NCI-H2107 treated with DMSO at 0.1 percent for 48 hours (cell line): Measurements from ENCODE around the gene RHEX.
"Not testable (repeated sequence)": the region's sequence is repeated elsewhere in the genome, so short reads cannot be mapped to it uniquely, and the experiment has no call there.

Experiments
- DNase-seq: peaks from one replicate; lab custom pipeline; 2025; ENCODE audit not compliant: unreplicated experiment; lab: John Stamatoyannopoulos, UW

The RHEX gene, protein sequence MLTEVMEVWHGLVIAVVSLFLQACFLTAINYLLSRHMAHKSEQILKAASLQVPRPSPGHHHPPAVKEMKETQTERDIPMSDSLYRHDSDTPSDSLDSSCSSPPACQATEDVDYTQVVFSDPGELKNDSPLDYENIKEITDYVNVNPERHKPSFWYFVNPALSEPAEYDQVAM

GRCh38 chr1:206052919-206053610 lies at the start of gene RHEX:
Gene RHEX, plus strand, starts transcription at chr1:206053173. Its CDS starts 44,656 bp downstream, at chr1:206097829.
- not testable (repeated sequence) for DNase-seq

DNA sequence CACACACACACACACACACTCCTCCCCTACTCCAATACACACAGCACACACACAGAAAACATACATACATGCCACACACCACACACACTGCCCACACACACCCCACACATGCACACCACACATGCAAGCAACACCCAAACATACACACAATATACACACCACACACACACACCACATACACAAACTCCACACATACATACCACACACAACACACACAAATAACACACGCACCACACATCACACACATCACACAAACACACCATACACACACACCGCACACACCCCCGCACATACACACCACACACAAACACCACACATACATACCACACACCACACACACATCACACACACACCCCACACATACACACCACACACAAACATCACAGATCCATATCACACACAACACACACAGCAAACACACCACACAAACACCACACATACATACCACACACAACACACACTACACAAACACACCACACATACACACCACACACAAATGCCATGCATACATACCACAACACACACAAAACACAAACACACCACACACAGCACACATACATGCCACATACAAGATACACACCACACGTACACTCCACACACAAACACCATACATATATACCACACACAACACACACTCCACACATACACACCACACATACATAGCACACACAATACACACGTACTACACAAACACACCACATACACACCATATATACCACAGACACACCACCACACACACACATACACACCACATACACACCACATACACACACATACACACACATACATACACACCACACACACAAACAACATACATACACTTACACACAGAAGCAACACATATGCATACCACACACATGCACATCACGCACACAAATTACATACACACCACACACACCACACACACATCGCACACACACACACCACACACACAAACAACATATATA lies 48.8 kb upstream of the RHEX start:
- no peak for DNase-seq

- DNase-seq = no peak
Observed at GRCh38 chr1:206004826-206005225, 48.1 kb upstream of the RHEX start.

GRCh38 chr1:206005234-206005633 lies 47.7 kb upstream of the RHEX start:
- DNase-seq = no peak

GRCh38 chr1:206005778-206006180 lies 47.2 kb upstream of the RHEX start:
- no peak for DNase-seq

DNA sequence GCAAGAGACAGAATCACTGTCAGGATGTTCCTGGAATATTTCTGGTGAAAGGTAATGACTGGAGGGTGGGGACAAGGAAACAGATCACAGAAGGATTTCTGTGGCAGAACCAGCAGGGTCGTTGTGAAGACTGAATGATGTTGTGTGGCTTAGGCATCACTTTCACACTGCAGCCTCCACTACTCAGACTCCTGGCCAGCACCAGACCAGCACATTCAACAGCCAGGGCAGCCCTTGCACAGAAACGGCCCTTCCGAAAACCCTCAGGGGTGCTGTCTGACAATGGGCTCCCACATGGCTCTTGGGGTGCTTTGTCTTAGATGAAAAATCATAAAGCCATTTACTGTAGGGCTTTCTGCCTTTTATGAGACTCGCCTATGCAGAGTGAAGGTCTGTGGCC lies 46.0 kb upstream of the RHEX start:
- no peak for DNase-seq

GRCh38 chr1:206010060-206010459 lies 42.9 kb upstream of the RHEX start:
- no peak for DNase-seq

GRCh38 chr1:206011057-206011456 lies 41.9 kb upstream of the RHEX start:
- DNase-seq = no peak

- DNase-seq = peak; percentile 8
Observed at GRCh38 chr1:206012086-206012859, 40.7 kb upstream of the RHEX start.

GRCh38 chr1:206013026-206013795 lies 39.8 kb upstream of the RHEX start:
- DNase-seq = no peak

GRCh38 chr1:206014601-206015000 lies 38.4 kb upstream of the RHEX start:
- DNase-seq = no peak

- DNase-seq = no peak
Observed at GRCh38 chr1:206015071-206015470, 37.9 kb upstream of the RHEX start.

- DNase-seq = no peak
Observed at GRCh38 chr1:206020393-206021007, 32.5 kb upstream of the RHEX start.

GRCh38 chr1:206021008-206021625 lies 31.9 kb upstream of the RHEX start:
- DNase-seq = no peak

- DNase-seq = no peak
Observed at GRCh38 chr1:206021626-206022365, 31.2 kb upstream of the RHEX start.

DNA sequence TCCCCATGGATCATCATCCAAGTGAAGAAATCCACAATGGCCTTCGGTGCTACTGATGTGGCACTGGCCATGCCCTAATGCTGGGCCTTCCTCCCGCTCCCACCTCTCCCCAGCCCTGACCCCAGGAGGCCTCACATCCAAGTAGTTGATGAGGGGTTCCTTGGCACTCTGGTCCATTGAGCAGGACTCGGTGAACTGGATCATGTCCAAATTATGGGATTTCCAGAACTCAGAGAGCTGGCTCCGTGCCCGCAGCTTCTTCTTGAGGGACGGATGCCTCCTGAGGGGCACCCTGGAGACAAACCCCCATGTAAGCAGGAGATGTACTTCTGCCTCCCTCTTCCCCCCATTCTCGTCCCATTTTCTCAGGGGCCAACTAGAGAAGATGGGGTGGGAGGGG lies 30.2 kb upstream of the RHEX start:
- DNase-seq = no peak

- no peak for DNase-seq
Observed at GRCh38 chr1:206023695-206024094, 29.3 kb upstream of the RHEX start, which contains the start of gene CTSE. Gene CTSE, minus strand, starts transcription at chr1:206023895. Its CDS starts 104 bp downstream, at chr1:206023791.

- DNase-seq = no peak
Observed at GRCh38 chr1:206025283-206025820, 27.6 kb upstream of the RHEX start.
